Esophagus muscularis mucosa (tissue), 4 donors: Measurements from ENCODE around the gene TPD52L1. TPM values are rescaled to one million over a fixed set of nuclear protein-coding genes. Genes with fewer than 3 reads are reported as not detected.

Source experiments
- DNase-seq: peaks from one replicate; pipeline ENCODE4 v3.0.0-alpha.2; 2017; ENCODE audit errors: extremely low spot score
- H3K27ac ChIP-seq, 4 donors: fragments of 200-600 bp; sonication (generic); replicated peaks in 1 of 4; 1 replicate in 3 of 4; 2 replicates in 1 of 4; pipeline ENCODE4 v1.5.1; 2016 to 2019; ENCODE audit warnings: mild to moderate bottlenecking in 1 of 4
- H3K27me3 ChIP-seq, 4 donors: fragments of 200-600 bp; sonication (generic); one replicate each; pipeline versions ENCODE4 v1.5.1 to v1.6.0; 2016 to 2019
- H3K36me3 ChIP-seq, 4 donors: fragments of 200-600 bp; sonication (generic); one replicate each; pipeline ENCODE4 v1.5.1; 2016 to 2019
- H3K4me1 ChIP-seq, 4 donors: fragments of 200-600 bp; sonication (generic); one replicate each; pipeline ENCODE4 v1.5.1; 2016 to 2019
- H3K4me3 ChIP-seq, 4 donors: fragments of 200-600 bp; sonication (generic); 1 replicate in 2 of 4; 2 replicates in 2 of 4; pipeline ENCODE4 v1.5.1; 2016 to 2019; ENCODE audit warnings: mild to moderate bottlenecking in 4 of 4, moderate library complexity in 1 of 4
- H3K9me3 ChIP-seq, 4 donors: fragments of 200-600 bp; sonication (generic); 1 replicate in 3 of 4; 2 replicates in 1 of 4; pipeline ENCODE4 v1.5.1; 2016 to 2019
- EP300 ChIP-seq: sonication (generic); formaldehyde crosslinking; IDR thresholded peaks from one replicate; pipeline ENCODE4 v1.6.1; 2017; ENCODE audit warnings: antibody characterized with exemption
- POLR2A ChIP-seq: fragments of 450-650 bp; IDR thresholded peaks from one replicate; pipeline ENCODE4 v1.6.1; 2017; ENCODE audit warnings: antibody characterized with exemption, moderate library complexity, mild to moderate bottlenecking, low read depth
- POLR2AphosphoS5 ChIP-seq, 2 donors: sonication (generic); formaldehyde crosslinking; IDR thresholded peaks; one replicate each; pipeline ENCODE4 v1.6.1; 2017; ENCODE audit warnings: antibody characterized with exemption in 2 of 2
- WGBS: methylation state at CpG from one replicate; pipeline ENCODE4 v1.1.5; 2018; 5-methylcytosine and 5-hydroxymethylcytosine counted together
- intact Hi-C: fragments of 100-400 bp; cut with DNase I; formaldehyde crosslinking; loops from one replicate; pipeline ENCODE4 v1.15.1; 2023
- total RNA-seq, 4 donors: library from RNA; depleted of rRNA; stranded (reverse); fragments of >200 nt; gene quantifications; one replicate each; pipeline versions ENCODE4 v1.1.0 to v1.2.1, GENCODE V29; 2016
- TF ChIP-seq, protein P1 (sequence below), 3 experiments: fragments of 200-600 bp in 2 of 3; fragments of 450-650 bp in 1 of 3; sonication (generic) in 2 of 3; IDR thresholded peaks; one replicate each; pipeline ENCODE4 v1.5.1; 2017 to 2019; ENCODE audit warnings: antibody characterized with exemption in 3 of 3, mild to moderate bottlenecking in 2 of 3, moderate library complexity in 1 of 3

The TPD52L1 gene
- total RNA-seq, 4 donors from 2014 or later, result 18.7 to 46.4 (median 31.1) TPM

DNA sequence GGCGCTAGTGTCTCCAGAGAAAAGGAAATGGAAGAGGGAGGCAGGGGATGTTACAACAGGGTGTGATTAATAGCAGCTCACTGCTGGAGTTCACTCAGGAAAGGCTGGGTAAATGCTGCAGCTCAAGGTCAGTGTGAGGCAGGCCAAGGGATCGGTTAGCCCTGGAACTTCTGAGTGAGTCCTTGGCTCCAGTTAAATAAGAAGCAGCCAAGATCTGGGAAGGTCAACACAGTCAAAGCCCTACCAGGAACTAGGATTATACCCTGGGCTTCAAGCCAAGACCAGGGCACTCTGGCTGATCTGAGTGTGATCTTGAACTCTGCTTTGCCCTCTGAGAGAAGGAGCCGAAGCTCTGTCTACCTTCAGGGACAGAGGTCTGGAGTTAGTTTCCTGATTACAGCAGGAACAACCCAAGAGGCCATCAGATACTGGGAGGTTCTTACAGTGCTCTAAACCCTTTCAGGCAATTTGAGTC, 44.3 kb downstream of the TPD52L1 start:
- no peak for DNase-seq
- H3K36me3 ChIP-seq, result no peaks in the 10 kb centered on the region
- WGBS, result 10% methylated on average over 3 of the region's 3 CpGs
- peak overlapping the region; percentile 26 to 67 (median 46) for H3K27ac ChIP-seq
- TF ChIP-seq, protein P1, sequence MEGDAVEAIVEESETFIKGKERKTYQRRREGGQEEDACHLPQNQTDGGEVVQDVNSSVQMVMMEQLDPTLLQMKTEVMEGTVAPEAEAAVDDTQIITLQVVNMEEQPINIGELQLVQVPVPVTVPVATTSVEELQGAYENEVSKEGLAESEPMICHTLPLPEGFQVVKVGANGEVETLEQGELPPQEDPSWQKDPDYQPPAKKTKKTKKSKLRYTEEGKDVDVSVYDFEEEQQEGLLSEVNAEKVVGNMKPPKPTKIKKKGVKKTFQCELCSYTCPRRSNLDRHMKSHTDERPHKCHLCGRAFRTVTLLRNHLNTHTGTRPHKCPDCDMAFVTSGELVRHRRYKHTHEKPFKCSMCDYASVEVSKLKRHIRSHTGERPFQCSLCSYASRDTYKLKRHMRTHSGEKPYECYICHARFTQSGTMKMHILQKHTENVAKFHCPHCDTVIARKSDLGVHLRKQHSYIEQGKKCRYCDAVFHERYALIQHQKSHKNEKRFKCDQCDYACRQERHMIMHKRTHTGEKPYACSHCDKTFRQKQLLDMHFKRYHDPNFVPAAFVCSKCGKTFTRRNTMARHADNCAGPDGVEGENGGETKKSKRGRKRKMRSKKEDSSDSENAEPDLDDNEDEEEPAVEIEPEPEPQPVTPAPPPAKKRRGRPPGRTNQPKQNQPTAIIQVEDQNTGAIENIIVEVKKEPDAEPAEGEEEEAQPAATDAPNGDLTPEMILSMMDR (IDR thresholded peaks at IDR 0.05), result no peak
- no peak for TF ChIP-seq POLR2A
- TF ChIP-seq POLR2AphosphoS5 (IDR thresholded peaks at IDR 0.05), result peak; percentile 40 to 48
- no peak for TF ChIP-seq EP300
- no peak overlapping the region for H3K4me3 ChIP-seq
- H3K9me3 ChIP-seq, result no peaks in the 10 kb centered on the region
- H3K4me1 ChIP-seq, result peaks cover 23 to 49% (median 38%) of the 10 kb centered on the region in 4 donors
- intact Hi-C loops, result no loop called here
- H3K27me3 ChIP-seq, result no peaks in the 10 kb centered on the region

DNA sequence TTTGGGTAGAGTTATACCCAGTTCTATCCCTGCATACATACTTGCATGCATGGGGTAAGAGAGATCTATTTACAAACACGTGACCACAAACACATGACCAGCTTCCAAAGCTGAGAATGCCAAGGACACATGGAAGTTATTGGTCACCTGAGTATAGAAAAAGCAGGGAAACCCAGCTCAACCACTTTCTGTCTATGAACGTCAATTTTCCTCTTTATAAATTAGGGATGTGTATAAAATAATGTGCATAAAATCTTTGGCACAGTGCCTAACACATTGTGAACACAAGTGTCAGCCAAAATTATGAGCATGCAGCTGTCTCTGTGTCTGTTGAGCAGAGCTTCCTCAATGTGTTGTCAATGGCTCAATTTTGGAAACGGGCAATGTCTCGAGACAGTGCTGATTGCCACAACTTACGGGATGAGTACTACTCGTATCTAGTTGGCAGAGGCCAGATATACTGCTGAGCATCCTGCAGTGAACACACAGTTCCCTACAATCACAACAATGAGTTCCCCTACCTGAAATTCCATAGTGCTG, 44.9 kb downstream of the TPD52L1 start:
- TF ChIP-seq, protein P1 (IDR thresholded peaks at IDR 0.05), result no peak
- TF ChIP-seq EP300 (no peak), POLR2A (no peak), POLR2AphosphoS5 (IDR thresholded peaks at IDR 0.05) (no peak)
- Histone ChIP-seq H3K4me1 (peaks cover 23 to 49% (median 38%) of the 10 kb centered on the region in 4 donors), H3K27me3 (no peaks in the 10 kb centered on the region), H3K4me3 (no peak overlapping the region), H3K36me3 (no peaks in the 10 kb centered on the region), H3K27ac (peak overlapping the region in 3 of 4 donors; percentile 26 to 67 (median 57)), H3K9me3 (no peaks in the 10 kb centered on the region)
- intact Hi-C loops, result no loop called here
- WGBS, result 67% methylated on average over 6 of the region's 6 CpGs
- no peak for DNase-seq

DNA sequence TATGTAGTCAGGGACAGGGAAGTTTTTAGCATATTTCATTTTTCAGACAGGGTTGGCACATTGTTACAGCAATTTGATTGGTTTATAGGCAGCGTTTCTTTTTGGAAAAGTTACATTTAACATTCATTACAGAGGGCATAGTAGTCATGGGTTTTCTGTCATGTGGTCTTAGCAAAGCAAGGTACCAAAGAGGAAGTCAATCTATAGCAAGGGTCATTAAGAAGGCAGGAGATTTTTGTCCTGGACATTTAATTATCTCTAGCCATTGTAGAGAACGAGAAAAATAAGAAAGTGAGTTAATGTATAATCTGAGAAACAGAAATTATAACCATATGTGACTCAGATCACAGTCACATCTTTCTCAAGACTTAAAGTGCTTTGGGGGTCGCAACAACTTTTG, 47.4 kb downstream of the TPD52L1 start:
- Histone ChIP-seq H3K36me3 (no peaks in the 10 kb centered on the region), H3K27ac (no peak overlapping the region), H3K9me3 (no peaks in the 10 kb centered on the region), H3K4me3 (no peak overlapping the region), H3K4me1 (peaks cover 23 to 44% (median 38%) of the 10 kb centered on the region in 4 donors), H3K27me3 (no peaks in the 10 kb centered on the region)
- DNase-seq, result no peak
- intact Hi-C loops, result no loop called here
- 81% methylated on average over 3 of the region's 3 CpGs for WGBS
- TF ChIP-seq, protein P1 (IDR thresholded peaks at IDR 0.05), result no peak
- TF ChIP-seq EP300, result no peak
- no peak for TF ChIP-seq POLR2A
- no peak for TF ChIP-seq POLR2AphosphoS5 (IDR thresholded peaks at IDR 0.05)

DNA sequence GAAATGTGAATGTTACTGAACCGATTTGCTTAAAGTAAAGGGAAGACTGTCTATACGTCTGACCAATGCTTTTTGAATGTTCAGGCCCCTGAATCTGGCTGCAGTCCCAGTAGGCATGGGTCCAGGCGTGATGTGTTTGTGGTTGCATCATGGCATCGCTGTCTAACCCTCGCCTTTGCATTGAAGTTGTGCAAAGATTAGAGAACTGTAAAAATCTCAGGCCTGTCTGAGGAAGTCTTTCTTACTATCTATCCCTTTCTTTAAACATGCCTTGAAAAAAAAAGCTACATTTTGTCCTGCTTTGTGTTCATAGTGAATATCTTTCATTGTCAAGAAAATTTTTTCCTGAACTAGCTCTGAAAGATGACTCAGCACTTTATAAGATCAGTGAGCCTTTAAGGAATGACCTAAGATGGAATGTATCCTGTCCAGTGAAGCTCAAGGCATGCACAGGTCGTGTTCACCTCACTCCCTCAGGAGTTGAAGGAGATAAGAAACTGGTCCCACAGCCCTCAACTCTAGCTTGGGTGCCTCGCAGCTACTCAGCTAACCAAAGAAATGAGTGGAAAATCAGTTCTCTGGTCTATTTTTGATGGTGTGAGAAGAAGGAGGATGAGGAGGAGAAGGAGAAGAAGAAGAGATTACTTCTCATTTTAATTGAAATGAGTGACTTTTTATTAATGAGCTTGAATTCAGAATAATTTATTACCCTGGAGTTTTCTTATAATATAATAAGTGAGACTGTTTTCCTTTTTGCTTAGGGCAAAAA, 48.6 kb downstream of the TPD52L1 start:
- H3K27ac ChIP-seq, result peak overlapping the region in 1 of 4 donors; percentile 38
- 33% methylated on average over 7 of the region's 7 CpGs for WGBS
- intact Hi-C loops, result no loop called here

More for the DNA sequence above, 48.6 kb downstream of the TPD52L1 start:
- DNase-seq, result no peak
- Histone ChIP-seq H3K27me3 (no peaks in the 10 kb centered on the region), H3K4me3 (no peak overlapping the region), H3K36me3 (no peaks in the 10 kb centered on the region), H3K4me1 (peaks cover 18 to 33% (median 26%) of the 10 kb centered on the region in 4 donors), H3K9me3 (no peaks in the 10 kb centered on the region)
- no peak for TF ChIP-seq POLR2AphosphoS5 (IDR thresholded peaks at IDR 0.05)
- TF ChIP-seq POLR2A, result no peak
- TF ChIP-seq, protein P1 (IDR thresholded peaks at IDR 0.05), result no peak
- no peak for TF ChIP-seq EP300
